ENCODE measurements around the gene MEGF10. TPM values are rescaled to one million over a fixed set of nuclear protein-coding genes. Genes with fewer than 3 reads are reported as not detected.

Gene MEGF10
- total RNA-seq, 3 donors from 2014 or later, result 0.70 to 4.9 (median 0.81) TPM

DNA sequence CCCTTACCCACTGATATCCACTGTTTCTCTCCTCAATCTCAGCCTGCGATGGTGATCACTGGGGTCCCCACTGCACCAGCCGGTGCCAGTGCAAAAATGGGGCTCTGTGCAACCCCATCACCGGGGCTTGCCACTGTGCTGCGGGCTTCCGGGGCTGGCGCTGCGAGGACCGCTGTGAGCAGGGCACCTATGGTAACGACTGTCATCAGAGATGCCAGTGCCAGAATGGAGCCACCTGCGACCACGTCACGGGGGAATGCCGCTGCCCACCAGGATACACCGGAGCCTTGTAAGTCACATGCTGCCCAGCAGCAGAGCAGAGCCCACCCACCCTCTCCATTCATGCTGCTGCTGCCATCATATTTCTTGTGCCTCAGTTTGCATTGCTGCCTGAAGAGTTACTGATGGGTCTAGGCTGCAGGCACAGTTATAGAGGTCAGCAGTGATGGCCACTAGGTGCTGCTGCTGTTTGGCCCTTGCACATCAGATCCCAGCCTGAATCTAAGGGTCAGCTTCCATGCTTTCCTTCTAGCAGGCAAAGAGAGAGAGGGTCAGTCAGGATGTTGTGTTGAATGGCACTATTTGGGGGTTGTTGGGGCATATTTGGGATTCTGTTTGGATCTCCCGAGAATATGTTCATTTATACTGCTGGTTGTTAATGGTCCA lies 106.0 kb downstream of the MEGF10 start:
- TF ChIP-seq, protein P1, sequence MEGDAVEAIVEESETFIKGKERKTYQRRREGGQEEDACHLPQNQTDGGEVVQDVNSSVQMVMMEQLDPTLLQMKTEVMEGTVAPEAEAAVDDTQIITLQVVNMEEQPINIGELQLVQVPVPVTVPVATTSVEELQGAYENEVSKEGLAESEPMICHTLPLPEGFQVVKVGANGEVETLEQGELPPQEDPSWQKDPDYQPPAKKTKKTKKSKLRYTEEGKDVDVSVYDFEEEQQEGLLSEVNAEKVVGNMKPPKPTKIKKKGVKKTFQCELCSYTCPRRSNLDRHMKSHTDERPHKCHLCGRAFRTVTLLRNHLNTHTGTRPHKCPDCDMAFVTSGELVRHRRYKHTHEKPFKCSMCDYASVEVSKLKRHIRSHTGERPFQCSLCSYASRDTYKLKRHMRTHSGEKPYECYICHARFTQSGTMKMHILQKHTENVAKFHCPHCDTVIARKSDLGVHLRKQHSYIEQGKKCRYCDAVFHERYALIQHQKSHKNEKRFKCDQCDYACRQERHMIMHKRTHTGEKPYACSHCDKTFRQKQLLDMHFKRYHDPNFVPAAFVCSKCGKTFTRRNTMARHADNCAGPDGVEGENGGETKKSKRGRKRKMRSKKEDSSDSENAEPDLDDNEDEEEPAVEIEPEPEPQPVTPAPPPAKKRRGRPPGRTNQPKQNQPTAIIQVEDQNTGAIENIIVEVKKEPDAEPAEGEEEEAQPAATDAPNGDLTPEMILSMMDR (IDR thresholded peaks at IDR 0.05), result no peak
- no peak for ATAC-seq
- intact Hi-C loops (cut with DNase I, micrococcal nuclease), result no loop called here
- Histone ChIP-seq H3K9me3 (no peaks in the 10 kb centered on the region), H3K4me3 (no peak overlapping the region), H3K36me3 (ENCODE audit: low read depth) (no peaks in the 10 kb centered on the region), H3K4me1 (ENCODE audit: low read depth) (no peaks in the 10 kb centered on the region)
- no peak for DNase-seq

DNA sequence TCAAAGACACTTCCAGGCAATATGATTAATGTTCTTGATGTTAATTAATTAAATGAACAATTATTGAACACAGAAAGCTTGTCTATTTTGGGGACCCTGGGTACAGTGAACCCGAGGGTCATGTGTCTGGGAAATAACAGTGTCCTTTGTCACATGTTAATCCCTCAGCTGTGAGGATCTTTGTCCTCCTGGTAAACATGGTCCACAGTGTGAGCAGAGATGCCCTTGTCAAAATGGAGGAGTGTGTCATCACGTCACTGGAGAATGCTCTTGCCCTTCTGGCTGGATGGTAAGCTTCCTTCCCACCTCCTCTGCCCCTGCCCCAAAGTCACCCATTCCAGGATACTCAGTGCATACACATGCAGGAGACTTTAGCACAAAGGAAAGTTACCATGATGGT lies 107.9 kb downstream of the MEGF10 start:
- DNase-seq (no peak), ATAC-seq (no peak)
- Histone ChIP-seq H3K36me3 (ENCODE audit: low read depth) (no peaks in the 10 kb centered on the region), H3K4me1 (ENCODE audit: low read depth) (no peaks in the 10 kb centered on the region), H3K9me3 (no peaks in the 10 kb centered on the region), H3K4me3 (no peak overlapping the region)
- intact Hi-C loops (cut with DNase I, micrococcal nuclease), result no loop called here
- TF ChIP-seq, protein P1 (IDR thresholded peaks at IDR 0.05), result no peak

DNA sequence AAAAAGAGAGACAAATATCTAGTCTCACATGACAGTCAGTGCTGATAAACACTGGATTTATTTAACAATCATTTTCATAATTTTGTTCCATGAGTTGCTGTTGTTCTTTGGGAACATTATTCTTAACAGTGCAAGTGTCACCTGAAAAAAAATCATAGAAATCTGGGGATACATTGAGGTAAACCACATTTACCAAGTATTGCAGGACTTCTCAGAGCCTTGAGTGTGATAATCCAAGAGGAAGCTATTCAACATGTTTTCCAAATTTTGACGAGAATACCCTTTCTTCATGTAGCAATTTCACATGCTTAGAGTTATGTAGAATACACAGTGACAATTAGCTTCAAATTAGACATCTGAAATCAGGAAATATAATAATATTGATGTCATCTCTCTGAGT lies 108.5 kb downstream of the MEGF10 start:
- intact Hi-C loops (cut with DNase I, micrococcal nuclease), result no loop called here
- no peaks in the 10 kb centered on the region for H3K36me3 ChIP-seq (ENCODE audit: low read depth)
- TF ChIP-seq, protein P1 (IDR thresholded peaks at IDR 0.05), result no peak
- H3K4me1 ChIP-seq (ENCODE audit: low read depth), result no peaks in the 10 kb centered on the region
- ATAC-seq (no peak), DNase-seq (no peak)
- no peaks in the 10 kb centered on the region for H3K9me3 ChIP-seq
- no peak overlapping the region for H3K4me3 ChIP-seq

DNA sequence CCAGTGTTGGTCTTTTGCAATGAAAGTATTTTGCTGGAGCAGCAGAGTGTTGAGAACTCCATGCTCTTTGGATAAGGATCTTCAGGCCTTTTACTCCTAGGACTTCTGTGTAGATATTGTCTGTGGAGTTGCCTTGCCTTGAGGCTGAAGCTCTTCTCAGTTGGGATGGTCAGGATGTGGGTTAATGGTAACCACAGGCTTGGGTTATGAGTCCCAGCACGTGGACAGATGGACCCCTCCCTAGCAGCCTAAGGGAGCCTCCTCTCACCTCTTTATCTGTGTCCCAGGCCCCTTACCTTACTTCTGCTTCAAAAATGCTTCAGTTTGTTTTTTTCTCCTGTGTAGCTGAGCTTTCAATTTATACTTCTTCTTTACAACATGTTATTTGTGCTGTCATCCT lies 109.9 kb downstream of the MEGF10 start:
- Histone ChIP-seq H3K36me3 (ENCODE audit: low read depth) (no peaks in the 10 kb centered on the region), H3K4me3 (no peak overlapping the region), H3K9me3 (no peaks in the 10 kb centered on the region), H3K4me1 (ENCODE audit: low read depth) (no peaks in the 10 kb centered on the region)
- DNase-seq (no peak), ATAC-seq (no peak)
- TF ChIP-seq, protein P1 (IDR thresholded peaks at IDR 0.05), result no peak
- intact Hi-C loops (cut with DNase I, micrococcal nuclease), result no loop called here

DNA sequence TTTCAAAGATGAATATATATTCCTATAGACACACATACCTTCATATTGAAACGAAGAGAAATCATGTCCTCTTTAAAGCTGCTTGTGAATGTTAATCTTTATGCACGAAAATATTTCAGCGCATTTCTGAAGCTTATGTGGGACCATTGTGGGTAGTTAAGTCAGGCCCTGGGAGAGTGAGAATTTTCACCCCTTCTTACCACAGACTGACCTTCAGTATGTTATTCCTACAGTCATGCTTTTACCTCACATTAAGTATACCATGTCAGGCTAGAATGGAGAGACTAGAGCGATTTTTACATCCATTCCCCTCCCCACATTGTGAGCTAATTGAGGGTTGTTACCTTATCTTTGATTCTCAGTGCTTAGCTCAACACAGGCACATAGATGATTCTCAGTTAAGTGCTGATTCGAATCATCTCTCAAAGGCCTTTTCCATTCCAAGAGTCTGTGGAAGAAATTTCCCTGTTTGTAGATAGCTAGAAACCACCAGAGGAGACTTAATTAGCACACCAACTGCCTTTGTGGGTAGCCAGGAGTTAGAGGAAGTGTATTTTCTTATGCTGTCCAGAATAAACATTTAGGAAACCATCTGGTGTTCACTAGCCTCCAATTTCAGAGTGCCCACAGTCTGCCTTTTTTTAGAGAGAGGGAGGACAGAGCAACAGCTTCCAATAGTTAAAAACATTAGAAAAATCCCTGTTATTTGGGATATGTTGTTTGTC lies 110.5 kb downstream of the MEGF10 start:
- Histone ChIP-seq H3K9me3 (no peaks in the 10 kb centered on the region), H3K4me3 (no peak overlapping the region), H3K36me3 (ENCODE audit: low read depth) (no peaks in the 10 kb centered on the region), H3K4me1 (ENCODE audit: low read depth) (no peaks in the 10 kb centered on the region)
- DNase-seq, result no peak
- TF ChIP-seq, protein P1 (IDR thresholded peaks at IDR 0.05), result no peak
- ATAC-seq, result no peak
- intact Hi-C loops (cut with DNase I, micrococcal nuclease), result no loop called here

Measured in mucosa of descending colon (tissue), 3 donors.